ENCODE data around the gene THRB.

GRCh38 chr3:24390169-24391130 lies 104.2 kb downstream of the THRB start:
- TF ChIP-seq CTCF (IDR thresholded peaks at IDR 0.05; ENCODE audit: low read depth, low read length) = no peak
- TF ChIP-seq POLR2A (IDR thresholded peaks at IDR 0.05; ENCODE audit: extremely low read depth, insufficient read length) = no peak
- TF ChIP-seq MAX (IDR thresholded peaks at IDR 0.05; ENCODE audit: low read depth, low read length) = no peak
